Hepatocyte (in vitro differentiated cells): ENCODE data around the gene FHDC1. TPM values are rescaled to one million over a fixed set of nuclear protein-coding genes. Genes with fewer than 3 reads are reported as not detected.

ENCODE experiments used
- DNase-seq: peaks from one replicate; pipeline ENCODE4 v3.0.0-alpha.2; 2016; ENCODE audit warnings: low spot score
- H2AFZ ChIP-seq: fragments of 200-600 bp; sonication (generic); 2 replicates; pipeline ENCODE4 v1.6.0; 2016; ENCODE audit warnings: antibody characterized with exemption, mild to moderate bottlenecking
- H3K27ac ChIP-seq: fragments of 200-600 bp; sonication (generic); 2 replicates; pipeline ENCODE4 v1.5.1; 2016; ENCODE audit warnings: mild to moderate bottlenecking
- H3K27me3 ChIP-seq: fragments of 200-600 bp; sonication (generic); 2 replicates; pipeline ENCODE4 v1.6.1; 2016
- H3K36me3 ChIP-seq: fragments of 200-600 bp; sonication (generic); replicated peaks from 2 replicates; pipeline ENCODE4 v1.5.1; 2016; ENCODE audit warnings: low read depth; ENCODE audit not compliant: insufficient read depth
- H3K4me1 ChIP-seq: fragments of 200-600 bp; sonication (generic); 2 replicates; pipeline ENCODE4 v1.5.1; 2016; ENCODE audit warnings: mild to moderate bottlenecking, moderate library complexity; ENCODE audit not compliant: insufficient read depth
- H3K4me2 ChIP-seq: fragments of 200-600 bp; sonication (generic); 2 replicates; pipeline ENCODE4 v1.6.0; 2016
- H3K4me3 ChIP-seq: fragments of 200-600 bp; sonication (generic); 2 replicates; pipeline ENCODE4 v1.5.1; 2016; ENCODE audit warnings: mild to moderate bottlenecking
- H3K79me2 ChIP-seq: fragments of 200-600 bp; sonication (generic); 2 replicates; pipeline ENCODE4 v1.6.0; 2017; ENCODE audit warnings: mild to moderate bottlenecking
- H3K9me2 ChIP-seq: fragments of 200-600 bp; sonication (generic); replicated peaks from 2 replicates; pipeline ENCODE4 v1.6.0; 2017; ENCODE audit warnings: mild to moderate bottlenecking; ENCODE audit not compliant: insufficient read depth
- H3K9me3 ChIP-seq: fragments of 200-600 bp; sonication (generic); 2 replicates; pipeline ENCODE4 v1.5.1; 2016; ENCODE audit warnings: low read depth, mild to moderate bottlenecking
- H4K20me1 ChIP-seq: fragments of 200-600 bp; sonication (generic); 2 replicates; pipeline ENCODE4 v1.6.0; 2016; ENCODE audit warnings: mild to moderate bottlenecking; ENCODE audit not compliant: insufficient read depth, poor library complexity, severe bottlenecking
- CTCF ChIP-seq: fragments of 200-600 bp; sonication (generic); IDR thresholded peaks from 2 replicates; pipeline ENCODE4 v1.5.1; 2016; ENCODE audit warnings: antibody characterized with exemption, mild to moderate bottlenecking; ENCODE audit not compliant: poor library complexity
- EZH2 ChIP-seq: fragments of 200-600 bp; sonication (generic); IDR thresholded peaks from 2 replicates; pipeline ENCODE4 v1.6.1; 2016; ENCODE audit warnings: antibody characterized with exemption, mild to moderate bottlenecking, borderline replicate concordance
- EZH2phosphoT487 ChIP-seq: fragments of 200-600 bp; sonication (generic); IDR thresholded peaks from one replicate; pipeline ENCODE4 v1.6.1; 2018; ENCODE audit warnings: antibody characterized with exemption, mild to moderate bottlenecking, low read depth, moderate library complexity; ENCODE audit not compliant: unreplicated experiment, severe bottlenecking
- WGBS: methylation state at CpG from one replicate; pipeline ENCODE4 v1.1.6; 2016; ENCODE audit warnings: low lambda C conversion rate; ENCODE audit errors: missing lambda C conversion rate; 5-methylcytosine and 5-hydroxymethylcytosine counted together
- polyA plus RNA-seq: library from polyadenylated mRNA; unstranded; fragments of >200 nt; fragmentation: Nextera tagmentation; extraction: Ambion mirVana; gene quantifications from 2 replicates; pipeline ENCODE4 v1.2.1, GENCODE V29; 2016
- total RNA-seq: library from RNA; depleted of rRNA; stranded (reverse); fragments of >200 nt; gene quantifications from 2 replicates; pipeline ENCODE4 v1.2.3, GENCODE V29; 2014

Gene FHDC1
- total and polyA plus RNA-seq, 2 experiments from 2014 or later = 2.1 to 3.1 TPM

DNA sequence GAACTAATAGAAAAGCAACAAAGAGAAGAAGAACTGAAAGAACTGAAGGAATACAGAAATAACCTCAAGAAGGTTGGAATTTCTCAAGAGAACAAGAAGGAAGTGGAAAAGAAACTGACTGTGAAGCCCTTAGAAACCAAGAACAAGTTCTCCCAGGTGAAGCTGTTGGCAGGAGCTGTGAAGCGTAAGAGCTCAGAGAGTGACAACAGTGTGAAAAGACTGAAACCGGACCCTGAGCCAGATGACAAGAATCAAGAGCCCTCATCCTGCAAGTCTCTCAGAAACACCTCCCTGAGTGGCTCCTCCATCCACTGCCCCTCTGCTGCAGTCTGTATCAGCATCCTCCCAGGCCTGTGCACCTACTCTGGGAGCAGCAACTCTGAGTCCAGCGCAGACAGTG is 8.4 kb upstream of the FHDC1 start:
- WGBS = 98% methylated on average over 3 of the region's 3 CpGs

DNA sequence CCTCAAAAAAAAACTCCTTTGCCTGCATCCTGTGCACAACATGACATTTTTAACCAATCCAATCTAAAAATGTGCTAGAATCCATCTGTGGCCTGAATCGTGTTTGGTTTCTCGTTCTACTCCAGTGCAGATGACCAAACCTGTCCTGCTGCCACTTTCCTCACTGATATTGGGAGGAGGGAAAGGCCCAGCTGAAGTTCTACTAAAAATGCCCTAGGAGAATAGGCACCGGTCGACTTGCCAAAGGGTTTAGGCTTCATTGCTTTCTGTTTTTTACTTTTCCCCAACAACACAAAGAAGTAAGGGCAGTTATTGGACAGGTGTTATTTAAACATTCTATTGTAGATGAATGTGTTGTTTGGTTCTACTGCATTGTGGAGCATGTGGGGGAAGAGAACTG is 7.8 kb upstream of the FHDC1 start:
- Histone ChIP-seq H3K36me3 (no peaks in the 10 kb centered on the region), H3K27ac (no peak overlapping the region), H3K4me2 (no peak overlapping the region), H3K9me3 (no peaks in the 10 kb centered on the region), H3K4me1 (peaks cover 4% of the 10 kb centered on the region), H2AFZ (no peak overlapping the region), H3K79me2 (no peaks in the 10 kb centered on the region), H4K20me1 (no peaks in the 10 kb centered on the region), H3K9me2 (no peaks in the 10 kb centered on the region), H3K27me3 (no peaks in the 10 kb centered on the region), H3K4me3 (no peak overlapping the region)
- 92% methylated on average over 4 of the region's 4 CpGs for WGBS
- no peak for TF ChIP-seq EZH2phosphoT487
- no peak for TF ChIP-seq CTCF
- no peak for TF ChIP-seq EZH2
- DNase-seq = no peak

More for the DNA sequence above, 8.4 kb upstream of the FHDC1 start:
- no peak for TF ChIP-seq EZH2
- TF ChIP-seq CTCF = no peak
- no peak for TF ChIP-seq EZH2phosphoT487
- Histone ChIP-seq H3K36me3 (no peaks in the 10 kb centered on the region), H3K4me1 (peaks cover 4% of the 10 kb centered on the region), H3K79me2 (no peaks in the 10 kb centered on the region), H3K4me2 (no peak overlapping the region), H3K9me2 (no peaks in the 10 kb centered on the region), H3K4me3 (no peak overlapping the region), H3K27ac (no peak overlapping the region), H2AFZ (no peak overlapping the region), H3K9me3 (no peaks in the 10 kb centered on the region), H3K27me3 (no peaks in the 10 kb centered on the region), H4K20me1 (no peaks in the 10 kb centered on the region)
- no peak for DNase-seq

DNA sequence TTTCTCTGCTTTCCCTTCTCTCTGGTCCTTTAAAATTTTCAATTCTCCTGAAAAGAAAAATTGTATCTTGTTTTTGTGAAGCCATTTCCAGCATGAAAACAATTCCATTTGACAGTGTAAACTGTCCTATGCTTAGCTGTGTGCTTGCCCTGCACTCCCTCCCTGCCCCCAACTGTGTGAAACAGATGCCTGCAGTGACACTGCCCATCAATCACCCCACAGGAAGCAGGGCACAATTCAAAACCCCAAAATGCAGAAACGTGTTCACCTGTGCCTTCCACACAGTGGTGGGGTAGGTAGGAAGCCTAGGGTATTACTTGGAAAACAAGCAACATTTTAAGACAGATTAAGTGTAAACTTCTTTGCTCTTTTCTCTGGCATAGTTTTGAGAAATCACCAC is 6.2 kb upstream of the FHDC1 start:
- Histone ChIP-seq H3K4me1 (peaks cover 4% of the 10 kb centered on the region), H3K9me3 (no peaks in the 10 kb centered on the region), H3K79me2 (no peaks in the 10 kb centered on the region), H4K20me1 (no peaks in the 10 kb centered on the region), H3K36me3 (no peaks in the 10 kb centered on the region), H3K27me3 (no peaks in the 10 kb centered on the region), H3K27ac (no peak overlapping the region), H2AFZ (no peak overlapping the region), H3K9me2 (no peaks in the 10 kb centered on the region), H3K4me3 (no peak overlapping the region), H3K4me2 (peak overlapping the region; percentile 51)
- no peak for DNase-seq
- no peak for TF ChIP-seq CTCF
- TF ChIP-seq EZH2 = no peak
- TF ChIP-seq EZH2phosphoT487 = no peak
- 18% methylated on average over 1 of the region's 1 CpG for WGBS

GRCh38 chr4:152935143-152935542 is 980 bp upstream of the FHDC1 start:
- peak overlapping the region; percentile 96 for H3K27ac ChIP-seq
- H3K9me3 ChIP-seq = no peaks in the 10 kb centered on the region
- TF ChIP-seq EZH2 (no peak), EZH2phosphoT487 (no peak), CTCF (no peak)
- 11% methylated on average over 16 of the region's 16 CpGs for WGBS
- no peaks in the 10 kb centered on the region for H3K36me3 ChIP-seq
- H3K4me2 ChIP-seq = peak overlapping the region; percentile 100
- peak overlapping the region; percentile 96 for H3K4me3 ChIP-seq
- H3K4me1 ChIP-seq = no peaks in the 10 kb centered on the region
- peak; percentile 62 for DNase-seq
- no peaks in the 10 kb centered on the region for H3K79me2 ChIP-seq
- no peaks in the 10 kb centered on the region for H4K20me1 ChIP-seq
- no peaks in the 10 kb centered on the region for H3K9me2 ChIP-seq
- H2AFZ ChIP-seq = peak overlapping the region; percentile 51
- H3K27me3 ChIP-seq = peaks cover 9% of the 10 kb centered on the region
